HG02885 (cell line): ENCODE results near the gene CCDC9.
"Not testable (repeated sequence)": the region's sequence is repeated elsewhere in the genome, so short reads cannot be mapped to it uniquely, and the experiment has no call there.

Source experiments
- ATAC-seq: cut with Tn5 transposase; IDR thresholded peaks from one replicate; pipeline ENCODE4 v1.9.1; 2021; ENCODE audit warnings: mild to moderate bottlenecking; ENCODE audit not compliant: unreplicated experiment, poor library complexity

The CCDC9 gene

DNA sequence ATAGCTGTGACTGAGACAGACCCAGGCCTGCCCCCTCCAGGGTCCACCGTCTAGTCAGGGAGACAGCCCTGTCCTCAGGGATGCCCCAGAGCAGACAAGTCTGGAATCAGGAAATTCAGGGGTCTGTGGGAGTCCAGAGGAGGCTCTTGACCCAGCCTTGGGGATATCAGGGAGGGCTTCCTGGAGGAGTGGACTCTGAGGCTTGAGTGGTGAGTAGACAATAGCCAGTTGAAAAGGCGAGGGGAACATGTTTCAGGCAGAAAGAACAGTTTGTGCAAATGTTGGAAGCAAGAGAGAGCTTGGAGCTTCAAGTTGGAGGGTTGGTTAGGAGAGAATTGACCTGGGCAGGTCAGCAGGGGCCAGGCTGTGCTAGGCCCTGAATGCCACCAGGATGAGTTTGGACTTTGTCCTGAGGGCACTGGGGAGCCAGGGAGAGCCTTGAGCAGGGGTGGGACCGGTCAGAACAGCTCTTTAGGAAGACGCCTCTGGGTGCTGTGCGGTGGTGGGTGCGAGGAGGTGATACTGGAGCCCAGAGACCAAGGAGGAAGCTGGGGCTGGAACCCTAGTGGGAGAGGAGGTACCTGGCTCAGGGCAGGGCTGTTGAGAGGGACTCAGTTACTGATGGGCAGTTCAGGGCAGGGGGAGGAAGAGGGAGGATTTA is 2.7 kb downstream of the CCDC9 start:
- ATAC-seq: no peak

DNA sequence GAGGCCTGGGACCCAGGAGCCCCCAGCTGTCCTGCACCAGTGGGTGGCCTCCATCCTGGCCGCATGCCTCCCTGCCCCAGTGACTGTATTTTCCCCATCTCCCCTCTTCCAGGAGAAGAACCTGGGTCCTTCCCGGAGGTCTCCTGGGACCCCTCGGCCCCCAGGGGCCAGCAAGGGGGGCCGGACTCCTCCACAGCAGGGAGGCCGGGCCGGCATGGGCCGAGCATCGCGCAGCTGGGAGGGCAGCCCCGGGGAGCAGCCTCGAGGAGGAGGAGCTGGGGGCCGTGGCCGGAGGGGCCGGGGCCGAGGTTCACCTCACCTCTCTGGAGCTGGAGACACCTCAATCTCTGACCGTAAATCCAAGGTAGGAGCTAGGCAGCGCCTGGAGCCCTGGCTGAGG is 4.2 kb downstream of the CCDC9 start:
- no peak for ATAC-seq

DNA sequence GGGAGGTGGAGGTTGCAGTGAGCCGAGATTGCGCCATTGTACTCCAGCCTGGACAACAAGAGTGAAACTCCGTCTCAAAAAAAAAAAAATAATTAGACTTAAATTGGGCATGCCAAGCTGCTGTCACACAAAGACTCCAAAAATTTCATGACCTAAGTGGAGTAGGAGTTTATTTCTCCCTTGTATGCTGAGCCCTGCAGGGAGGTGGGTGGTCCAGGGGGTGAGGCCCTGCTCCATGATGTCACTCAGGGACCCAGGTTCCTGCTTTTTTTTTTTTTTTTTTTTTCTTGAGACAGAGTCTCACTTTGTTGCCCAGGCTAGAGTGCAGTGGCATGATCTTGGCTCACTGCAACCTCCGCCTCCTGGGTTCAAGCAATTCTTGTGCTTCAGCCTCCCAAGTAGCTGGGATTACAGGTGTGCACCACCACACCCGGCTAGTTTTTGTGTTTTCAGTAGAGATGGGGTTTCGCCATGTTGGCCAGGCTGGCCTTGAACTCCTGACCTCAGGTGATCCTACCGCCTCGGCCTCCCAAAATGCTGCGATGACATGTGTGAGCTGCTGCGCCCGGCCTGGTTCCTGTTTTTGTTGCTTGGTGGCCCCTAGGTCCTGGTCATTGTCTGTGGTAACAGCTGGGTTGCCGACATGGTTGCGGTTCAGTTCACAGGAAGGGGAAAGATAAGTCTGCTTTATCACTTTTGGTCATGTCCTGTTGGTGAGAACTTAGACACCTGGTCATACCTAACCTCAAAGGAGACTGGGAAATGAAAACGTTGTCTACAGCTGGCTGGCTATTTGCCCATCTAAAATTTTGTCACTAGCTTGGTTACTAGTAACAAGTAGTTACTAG is 5.8 kb downstream of the CCDC9 start:
- peak; percentile 63 for ATAC-seq

DNA sequence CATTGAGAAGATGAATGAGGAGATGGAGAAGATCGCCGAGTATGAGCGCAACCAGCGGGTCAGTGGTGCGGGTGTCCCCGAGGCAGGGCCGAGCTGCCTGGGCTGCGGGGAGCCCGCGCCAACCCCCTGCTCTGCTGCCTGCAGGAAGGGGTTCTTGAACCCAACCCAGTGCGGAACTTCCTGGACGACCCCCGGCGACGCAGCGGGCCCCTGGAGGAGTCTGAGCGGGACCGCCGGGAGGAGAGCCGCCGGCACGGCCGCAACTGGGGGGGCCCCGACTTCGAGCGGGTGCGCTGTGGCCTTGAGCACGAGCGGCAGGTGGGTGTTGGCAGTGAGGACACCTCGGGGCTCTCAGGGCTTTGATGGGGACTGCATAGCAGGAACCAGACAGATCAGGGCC is 8.3 kb downstream of the CCDC9 start:
- no peak for ATAC-seq

DNA sequence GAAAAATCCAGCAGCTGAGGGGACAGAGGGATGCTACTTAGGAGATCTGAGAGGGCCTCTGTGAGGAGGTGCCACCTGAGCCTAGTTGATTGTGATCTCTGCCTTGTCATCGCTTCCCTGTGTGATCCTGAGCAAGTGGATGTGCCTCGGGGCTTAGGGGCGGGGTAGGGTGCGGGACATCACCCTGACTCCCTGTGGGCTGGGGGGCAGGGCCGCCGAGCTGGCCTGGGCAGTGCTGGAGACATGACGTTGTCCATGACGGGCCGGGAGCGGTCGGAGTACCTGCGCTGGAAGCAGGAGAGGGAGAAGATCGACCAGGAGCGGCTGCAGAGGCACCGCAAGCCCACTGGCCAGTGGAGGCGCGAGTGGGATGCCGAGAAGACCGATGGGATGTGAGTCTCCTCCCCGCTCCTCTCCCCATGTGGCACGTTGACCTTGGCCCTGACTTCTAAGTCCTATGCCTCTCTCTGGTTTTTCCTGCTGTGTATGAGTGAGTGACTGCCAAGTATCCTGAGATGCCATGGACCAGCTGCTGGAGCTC is 10.1 kb downstream of the CCDC9 start:
- ATAC-seq: no peak

DNA sequence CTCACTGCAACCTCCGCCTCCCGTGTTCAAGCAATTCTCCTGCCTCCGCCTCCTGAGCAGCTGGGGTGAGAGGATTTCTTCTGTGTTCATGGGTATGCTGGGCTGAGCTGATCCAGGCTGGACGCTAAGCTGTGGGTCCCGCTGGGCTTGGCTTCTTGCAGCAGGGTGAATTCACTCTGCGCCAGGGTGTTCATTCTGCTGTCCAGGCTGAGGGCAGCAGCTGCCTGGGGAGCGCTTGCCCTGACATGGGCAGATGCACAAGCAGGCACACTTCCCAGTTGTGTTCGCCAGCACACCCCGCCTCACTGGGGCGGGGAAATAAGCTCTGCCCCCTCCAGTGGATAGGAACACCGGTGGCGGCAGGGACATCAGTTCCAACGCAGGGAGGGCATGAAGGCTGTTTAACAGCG is 11.0 kb downstream of the CCDC9 start:
- no peak for ATAC-seq

DNA sequence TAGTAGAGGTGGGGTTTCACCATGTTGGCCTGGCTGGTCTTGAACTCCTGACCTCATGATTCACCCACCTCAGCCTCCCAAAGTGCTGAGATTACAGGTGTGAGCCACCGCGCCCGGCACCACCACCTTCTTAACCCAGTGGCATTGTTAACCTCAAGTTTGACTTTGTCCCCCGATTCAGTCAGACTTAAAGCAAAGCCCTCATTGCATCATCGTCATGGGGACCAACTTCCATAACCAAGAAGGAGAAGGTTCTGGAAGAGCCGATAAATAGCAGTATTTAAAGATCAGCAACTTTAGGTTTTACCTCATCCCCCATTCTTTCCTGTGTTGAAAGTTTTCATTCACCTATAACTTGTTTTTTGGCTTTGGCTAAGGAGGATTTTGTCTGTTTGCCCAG is 11.7 kb downstream of the CCDC9 start:
- no peak for ATAC-seq

DNA sequence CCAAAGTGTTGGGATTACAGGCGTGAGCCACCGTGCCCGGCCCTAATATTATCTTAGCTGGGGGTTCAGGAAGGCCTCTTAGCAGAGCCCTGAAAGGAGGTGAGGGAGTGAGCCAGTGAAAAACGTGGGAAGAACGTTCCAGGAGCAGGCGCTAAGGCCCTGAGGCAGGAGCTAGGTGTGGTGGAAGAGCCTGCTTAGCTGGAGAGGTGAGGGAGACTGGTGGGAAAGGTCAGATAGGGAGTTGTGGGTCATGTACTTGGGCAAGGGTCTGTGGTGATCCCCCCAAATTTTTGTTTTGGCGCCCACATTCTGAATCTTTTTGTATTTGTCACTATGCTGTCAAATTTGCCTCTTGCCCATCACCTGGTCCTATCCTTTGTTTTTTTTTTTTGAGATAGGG is 13.3 kb downstream of the CCDC9 start:
- no peak for ATAC-seq

DNA sequence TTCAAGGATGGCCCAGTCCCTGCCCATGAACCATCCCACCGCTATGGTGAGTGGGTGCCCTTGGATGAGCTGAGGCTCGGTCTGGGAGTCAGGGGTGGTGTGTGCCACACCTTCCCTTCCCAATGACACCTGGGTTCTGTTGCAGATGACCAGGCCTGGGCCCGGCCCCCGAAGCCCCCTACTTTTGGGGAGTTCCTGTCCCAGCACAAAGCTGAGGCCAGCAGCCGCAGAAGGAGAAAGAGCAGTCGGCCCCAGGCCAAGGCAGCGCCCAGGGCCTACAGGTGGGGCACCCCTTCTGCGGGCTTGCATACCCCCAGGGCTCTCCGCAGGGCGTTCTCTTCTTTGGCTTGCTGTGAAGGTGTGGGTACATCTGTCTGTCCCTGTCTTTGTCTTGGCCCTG is 14.1 kb downstream of the CCDC9 start:
- no peak for ATAC-seq

DNA sequence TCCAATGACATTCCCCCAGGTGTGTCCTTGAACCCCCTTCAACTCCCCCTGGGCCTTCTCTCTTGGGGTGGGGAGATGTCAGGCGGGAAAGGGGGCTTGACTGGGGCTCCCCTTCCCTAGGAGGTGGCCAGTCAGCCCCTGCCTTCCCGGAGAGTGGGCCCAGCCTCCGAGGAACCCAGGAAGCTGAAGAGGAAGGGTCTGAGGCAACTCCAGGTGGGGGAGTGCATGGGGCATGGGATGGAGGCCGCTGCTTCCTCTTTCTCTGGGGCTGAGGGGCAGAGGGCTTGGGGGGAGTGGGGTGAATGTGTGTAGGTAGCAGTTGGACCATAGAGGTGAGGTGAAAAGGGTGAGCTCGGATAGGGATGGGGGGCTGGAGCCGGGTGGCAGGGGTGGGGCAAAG is 15.6 kb downstream of the CCDC9 start:
- no peak for ATAC-seq

DNA sequence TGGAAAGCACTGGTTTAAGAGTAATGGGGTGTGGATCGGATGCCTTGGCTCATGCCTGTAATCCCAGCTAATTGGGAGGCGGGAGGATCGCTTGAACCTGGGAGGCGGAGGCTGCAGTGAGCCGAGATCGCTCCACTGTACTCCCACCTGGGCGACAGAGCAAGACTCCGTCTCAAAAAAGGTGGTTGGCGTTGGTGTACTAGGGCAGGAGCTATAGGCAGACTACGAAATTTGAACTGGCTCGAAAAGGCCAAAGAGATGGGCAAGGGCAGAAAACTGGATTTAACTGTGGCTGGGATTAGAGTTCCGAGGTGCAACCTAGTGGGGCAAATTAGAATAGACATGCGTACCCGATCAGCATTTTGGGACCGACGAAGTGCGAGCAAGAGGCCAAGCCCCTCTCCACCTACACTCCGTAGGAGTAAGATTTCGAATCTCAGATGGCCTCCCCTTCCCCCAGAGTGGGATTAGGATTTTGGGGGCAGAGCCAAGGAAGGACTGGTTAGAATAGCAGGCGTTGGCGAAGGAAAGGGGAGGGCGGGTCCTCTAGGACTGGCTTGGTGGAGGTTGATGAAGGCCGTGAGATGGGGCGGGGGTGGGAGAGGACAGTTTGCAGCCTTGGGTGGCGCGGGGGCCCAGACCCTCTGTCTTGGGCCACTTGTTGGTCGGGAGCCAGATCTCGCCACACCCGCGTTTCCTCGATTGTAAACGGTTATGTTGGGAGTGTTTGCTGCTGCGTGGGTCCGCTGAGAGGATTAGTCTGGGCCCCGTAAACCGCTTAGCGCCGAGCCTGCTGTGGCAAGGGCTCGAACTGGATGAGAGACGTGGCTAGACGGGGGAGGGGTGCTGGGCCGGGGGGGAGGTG is 16.4 kb downstream of the CCDC9 start:
- no peak for ATAC-seq

DNA sequence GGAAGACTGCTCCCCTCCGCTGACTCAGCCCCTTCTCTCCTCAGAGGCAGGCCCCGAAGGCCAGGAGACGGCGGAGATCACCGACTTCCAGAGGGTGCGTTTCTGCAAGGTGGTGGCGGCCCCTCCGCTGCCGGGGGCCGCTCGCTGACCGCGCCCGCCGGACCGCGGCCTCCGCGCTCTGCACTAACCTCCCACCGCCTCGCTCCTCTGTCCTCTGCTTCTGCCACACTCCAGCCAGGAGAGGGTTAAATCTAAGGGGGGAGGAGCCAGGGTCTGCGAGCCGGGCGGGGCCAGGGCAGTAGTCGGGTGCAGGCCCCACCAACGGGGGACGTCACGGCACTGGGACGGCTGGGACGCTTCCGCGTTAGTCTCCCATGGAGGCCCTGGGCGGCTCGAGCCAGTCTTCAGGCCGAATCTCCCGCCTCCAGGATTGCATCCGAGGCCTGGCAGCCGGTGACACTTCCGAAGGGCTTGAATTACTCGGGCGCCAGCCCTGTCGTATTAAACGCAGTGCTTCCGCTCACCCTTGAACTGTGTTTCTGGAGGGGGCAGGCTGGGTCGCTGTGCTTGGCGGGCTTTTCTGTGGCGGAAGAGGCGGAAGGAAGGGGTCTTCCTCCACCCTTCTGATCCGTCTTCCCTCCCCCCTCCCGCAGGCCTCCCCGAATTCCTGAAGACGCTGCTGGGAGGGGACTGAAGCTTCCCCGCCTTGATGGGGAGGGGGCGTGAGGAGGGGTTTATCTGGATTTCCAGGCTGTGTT is 17.2 kb downstream of the CCDC9 start:
- ATAC-seq: peak; percentile 64

DNA sequence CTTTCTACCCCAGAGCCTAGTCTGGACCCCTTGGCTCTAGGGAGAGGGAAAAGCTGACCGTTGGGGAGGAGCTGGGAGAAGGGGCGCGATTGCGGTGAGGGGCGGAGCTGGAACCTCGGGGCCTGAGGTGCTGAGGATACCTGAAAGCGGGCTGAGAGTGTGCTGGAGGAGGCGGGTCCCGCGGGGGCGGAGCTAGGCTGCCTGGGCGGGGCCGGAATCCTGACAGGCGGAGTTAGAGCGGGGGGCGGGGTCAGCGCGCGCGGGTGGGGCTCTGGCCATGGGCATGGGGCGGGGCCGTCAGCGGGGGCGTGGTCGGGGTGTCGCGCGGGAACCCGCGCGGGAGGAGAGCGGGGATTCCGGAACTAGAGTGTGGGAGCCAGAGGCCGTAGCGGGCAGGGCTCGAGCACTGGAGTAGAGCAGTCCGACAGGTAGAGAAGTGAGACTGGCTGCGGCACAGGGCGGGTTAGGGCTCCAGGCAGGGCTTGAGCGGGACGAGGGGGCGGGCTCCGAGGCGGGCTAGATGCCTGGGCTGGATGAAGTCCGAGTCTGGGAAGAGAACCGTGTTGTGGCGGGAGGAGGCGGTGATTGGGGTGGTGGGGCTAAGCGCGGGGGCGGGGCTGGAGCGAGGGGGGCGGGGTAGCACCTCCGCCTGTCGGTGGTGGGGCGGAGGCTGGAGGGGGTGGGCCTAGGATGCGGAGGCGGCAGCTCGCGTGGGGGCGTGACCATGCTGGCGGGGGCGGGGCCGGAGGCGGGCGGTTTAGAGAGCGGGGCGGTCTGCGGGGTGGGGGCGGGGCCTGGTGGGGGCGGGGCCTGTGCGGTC is 18.0 kb downstream of the CCDC9 start, which contains the start of gene INAFM1:
TSS of gene INAFM1 (plus strand) at position 815 of the 820 bp plus-strand sequence. CDS start 35 bp downstream, outside the sequence.
- ATAC-seq: peak; percentile 64

DNA sequence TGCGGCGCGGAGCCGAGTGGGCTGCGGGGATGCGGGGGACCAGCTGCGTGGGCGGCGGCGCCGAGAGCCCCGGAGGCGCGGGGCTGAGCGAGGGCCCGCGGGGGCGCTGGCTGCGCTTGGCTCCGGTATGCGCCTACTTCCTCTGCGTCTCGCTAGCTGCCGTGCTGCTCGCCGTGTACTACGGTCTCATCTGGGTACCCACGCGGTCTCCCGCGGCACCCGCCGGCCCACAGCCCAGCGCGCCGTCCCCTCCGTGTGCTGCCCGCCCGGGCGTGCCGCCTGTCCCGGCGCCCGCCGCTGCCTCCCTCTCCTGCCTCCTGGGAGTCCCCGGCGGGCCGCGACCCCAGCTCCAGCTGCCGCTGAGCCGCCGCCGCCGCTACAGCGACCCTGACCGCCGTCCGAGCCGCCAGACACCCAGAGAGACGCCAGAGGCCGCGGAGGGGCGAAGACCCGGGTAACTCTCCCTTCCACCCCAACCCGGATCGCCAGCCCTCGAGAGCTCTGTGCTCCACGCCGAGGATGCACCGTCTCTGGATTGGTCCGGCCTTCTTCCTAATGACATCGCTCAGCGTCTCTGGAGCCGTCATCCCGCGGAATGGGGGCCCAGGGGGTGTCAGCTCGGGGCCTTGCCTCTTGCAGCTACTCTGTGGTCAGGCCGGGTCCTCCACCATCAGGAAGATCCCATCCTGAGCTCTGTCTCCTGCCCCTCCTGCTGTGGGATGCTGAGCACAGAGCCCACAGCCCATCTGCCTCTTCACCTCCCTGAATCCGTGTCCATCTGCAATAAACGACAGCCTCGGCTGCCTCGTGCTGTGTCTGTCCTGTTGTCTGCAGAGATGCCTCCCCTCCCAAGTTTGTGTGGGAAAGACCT is 18.8 kb downstream of the CCDC9 start:
- ATAC-seq: peak; percentile 25

DNA sequence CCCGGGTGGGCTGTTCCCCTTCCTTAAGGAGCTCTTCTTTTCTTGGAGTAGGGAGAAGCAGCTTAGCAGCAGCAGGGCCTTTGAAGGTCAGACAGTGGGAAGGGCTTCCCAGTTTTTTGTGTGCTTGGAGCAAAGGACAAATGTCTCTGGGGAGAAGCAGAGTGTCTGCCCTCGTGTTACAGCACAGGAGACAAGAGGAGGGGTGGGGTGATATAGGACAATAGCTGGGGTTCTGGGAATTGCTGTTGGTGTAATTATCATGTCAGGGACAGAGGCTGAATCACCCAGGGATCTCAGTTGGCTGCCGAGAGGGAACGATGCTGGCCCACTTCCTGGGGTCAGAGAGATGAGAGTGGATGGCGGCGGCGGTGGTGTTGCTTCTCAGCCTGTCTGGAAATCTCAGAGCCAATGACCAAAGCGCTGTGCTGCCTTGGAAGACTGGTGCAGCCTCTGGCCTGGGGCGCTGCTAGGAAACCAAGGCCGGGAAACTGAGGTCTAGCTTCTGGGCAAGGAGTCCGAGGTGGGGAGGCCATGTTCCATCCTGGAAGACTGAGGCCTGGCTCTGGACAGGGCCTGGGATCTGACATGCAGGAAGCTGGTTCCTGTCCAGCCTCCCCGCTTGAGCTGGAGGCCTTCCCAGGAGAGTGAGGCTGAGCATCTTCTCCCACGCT is 19.6 kb downstream of the CCDC9 start:
- no peak for ATAC-seq

DNA sequence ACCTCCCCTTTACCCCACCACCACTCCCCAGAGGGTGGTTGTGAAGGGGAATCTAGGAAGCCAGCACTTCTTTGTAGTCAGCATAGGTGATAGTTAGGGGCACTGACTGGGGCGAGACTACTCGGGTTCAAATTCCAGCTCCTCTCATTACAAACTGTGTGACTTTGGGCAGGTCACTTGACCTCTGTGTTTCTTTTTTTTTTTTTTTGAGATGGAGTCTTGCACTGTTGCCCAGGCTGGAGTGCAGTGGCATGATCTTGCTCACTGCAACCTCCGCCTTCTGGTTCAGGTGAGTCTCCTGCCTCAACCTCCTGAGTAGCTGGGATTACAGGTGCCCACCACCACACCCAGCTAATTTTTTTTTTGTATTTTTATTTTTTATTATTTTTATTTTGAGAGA is 20.2 kb downstream of the CCDC9 start:
- not testable (repeated sequence) for ATAC-seq

DNA sequence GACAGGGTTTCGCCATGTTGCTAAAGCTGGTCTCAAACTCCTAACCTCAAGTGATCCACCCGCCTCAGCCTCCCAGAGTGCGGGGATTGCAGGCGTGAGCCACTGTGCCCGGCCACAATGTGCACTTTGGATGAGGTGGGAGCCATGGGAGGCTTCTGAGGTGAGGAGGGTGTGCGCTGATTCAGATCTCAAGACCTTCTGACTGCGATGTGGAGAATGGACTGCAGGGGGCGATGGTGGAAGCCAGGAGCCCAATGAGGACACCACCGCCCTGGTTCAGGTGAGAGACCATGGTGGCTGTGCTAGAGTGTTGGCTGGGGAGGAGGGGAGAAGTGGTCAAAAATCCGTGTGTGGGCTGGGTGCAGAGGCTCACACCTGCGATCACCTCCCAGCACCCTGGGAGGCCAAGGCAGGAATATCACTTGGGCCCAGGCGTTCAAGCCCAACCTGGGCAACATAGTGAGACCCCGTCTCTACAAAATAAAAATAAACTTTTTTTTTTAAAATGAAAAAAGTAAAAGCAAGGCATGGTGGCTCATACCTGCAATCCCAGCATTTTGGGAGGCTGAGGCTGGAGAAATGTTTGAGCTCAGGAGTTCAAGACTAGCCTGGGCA is 24.0 kb downstream of the CCDC9 start:
- ATAC-seq: no peak
